Suprapubic skin (tissue), 4 donors: ENCODE measurements around the gene ZC3H4. TPM values are rescaled to one million over a fixed set of nuclear protein-coding genes. Genes with fewer than 3 reads are reported as not detected.

Experiments
- DNase-seq, 2 donors: peaks; one replicate each; pipeline ENCODE4 v3.0.0-alpha.2; 2019; ENCODE audit warnings: low spot score in 2 of 2
- H3K27ac ChIP-seq: fragments of 200-600 bp; sonication (generic); one replicate; pipeline ENCODE4 v1.5.1; 2019
- H3K27me3 ChIP-seq: fragments of 200-600 bp; sonication (generic); one replicate; pipeline ENCODE4 v1.5.1; 2019
- H3K36me3 ChIP-seq: fragments of 200-600 bp; sonication (generic); one replicate; pipeline ENCODE4 v1.5.1; 2019
- H3K4me1 ChIP-seq: fragments of 200-600 bp; sonication (generic); one replicate; pipeline ENCODE4 v1.5.1; 2019
- H3K4me3 ChIP-seq: fragments of 200-600 bp; sonication (generic); one replicate; pipeline ENCODE4 v1.5.1; 2019; ENCODE audit warnings: mild to moderate bottlenecking
- H3K9me3 ChIP-seq: fragments of 200-600 bp; sonication (generic); one replicate; pipeline ENCODE4 v1.5.1; 2019
- EP300 ChIP-seq: sonication (generic); formaldehyde crosslinking; IDR thresholded peaks from one replicate; pipeline ENCODE4 v1.6.1; 2017; ENCODE audit warnings: antibody characterized with exemption
- POLR2A ChIP-seq, 2 donors: fragments of 450-650 bp; IDR thresholded peaks; one replicate each; pipeline ENCODE4 v1.6.1; 2017; ENCODE audit warnings: antibody characterized with exemption in 2 of 2, mild to moderate bottlenecking in 2 of 2, moderate library complexity in 2 of 2
- POLR2AphosphoS5 ChIP-seq, 3 donors: sonication (generic); formaldehyde crosslinking; IDR thresholded peaks; one replicate each; pipeline ENCODE4 v1.6.1; 2017; ENCODE audit warnings: antibody characterized with exemption in 3 of 3
- WGBS: methylation state at CpG from one replicate; pipeline ENCODE4 v1.1.5; 2018; 5-methylcytosine and 5-hydroxymethylcytosine counted together
- total RNA-seq, 4 donors: library from RNA; depleted of rRNA; stranded (reverse); fragments of >200 nt; gene quantifications; one replicate each; pipeline ENCODE4 v1.1.0, GENCODE V29; 2016
- TF ChIP-seq, protein P1 (sequence below), 2 donors: fragments of 200-600 bp in 1 of 2; fragments of 450-650 bp in 1 of 2; sonication (generic) in 1 of 2; IDR thresholded peaks; one replicate each; pipeline ENCODE4 v1.5.1; 2016 to 2019; ENCODE audit warnings: antibody characterized with exemption in 2 of 2, mild to moderate bottlenecking in 1 of 2, moderate library complexity in 1 of 2

Gene ZC3H4
- total RNA-seq, 4 donors from 2014 or later = 24.2 to 42.8 (median 31.7) TPM

DNA sequence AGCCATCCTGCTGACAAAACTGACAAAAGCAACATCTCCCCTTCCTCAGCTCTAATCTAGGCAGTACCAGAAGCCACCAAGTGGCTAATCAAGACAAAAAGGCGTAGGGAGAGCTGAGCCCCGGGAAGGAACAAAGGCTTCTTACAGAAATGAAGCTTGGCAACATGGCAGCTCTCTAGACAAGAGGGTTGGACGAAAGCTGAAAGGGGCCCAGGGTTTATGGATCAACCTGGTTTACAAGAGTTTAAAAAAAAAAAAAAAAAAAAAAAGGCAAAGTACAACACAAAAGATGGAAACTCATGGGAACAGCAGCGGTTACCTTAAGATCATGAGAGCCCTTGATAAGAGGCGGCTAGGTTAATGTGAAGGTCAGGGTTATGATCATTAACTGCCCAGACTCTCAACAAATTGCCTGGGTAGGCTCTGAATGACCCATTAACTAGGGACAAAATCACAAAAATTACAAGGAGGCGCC lies 14.0 kb downstream of the ZC3H4 start:
- no peaks in the 10 kb centered on the region for H3K9me3 ChIP-seq
- no peak for DNase-seq
- H3K4me3 ChIP-seq = no peak overlapping the region
- no peaks in the 10 kb centered on the region for H3K27me3 ChIP-seq
- no peak overlapping the region for H3K27ac ChIP-seq
- WGBS = 94% methylated on average over 6 of the region's 6 CpGs
- no peak for TF ChIP-seq EP300
- TF ChIP-seq, protein P1, sequence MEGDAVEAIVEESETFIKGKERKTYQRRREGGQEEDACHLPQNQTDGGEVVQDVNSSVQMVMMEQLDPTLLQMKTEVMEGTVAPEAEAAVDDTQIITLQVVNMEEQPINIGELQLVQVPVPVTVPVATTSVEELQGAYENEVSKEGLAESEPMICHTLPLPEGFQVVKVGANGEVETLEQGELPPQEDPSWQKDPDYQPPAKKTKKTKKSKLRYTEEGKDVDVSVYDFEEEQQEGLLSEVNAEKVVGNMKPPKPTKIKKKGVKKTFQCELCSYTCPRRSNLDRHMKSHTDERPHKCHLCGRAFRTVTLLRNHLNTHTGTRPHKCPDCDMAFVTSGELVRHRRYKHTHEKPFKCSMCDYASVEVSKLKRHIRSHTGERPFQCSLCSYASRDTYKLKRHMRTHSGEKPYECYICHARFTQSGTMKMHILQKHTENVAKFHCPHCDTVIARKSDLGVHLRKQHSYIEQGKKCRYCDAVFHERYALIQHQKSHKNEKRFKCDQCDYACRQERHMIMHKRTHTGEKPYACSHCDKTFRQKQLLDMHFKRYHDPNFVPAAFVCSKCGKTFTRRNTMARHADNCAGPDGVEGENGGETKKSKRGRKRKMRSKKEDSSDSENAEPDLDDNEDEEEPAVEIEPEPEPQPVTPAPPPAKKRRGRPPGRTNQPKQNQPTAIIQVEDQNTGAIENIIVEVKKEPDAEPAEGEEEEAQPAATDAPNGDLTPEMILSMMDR (IDR thresholded peaks at IDR 0.05) = no peak
- TF ChIP-seq POLR2A (IDR thresholded peaks at IDR 0.05) = no peak
- no peak for TF ChIP-seq POLR2AphosphoS5 (IDR thresholded peaks at IDR 0.05)
- H3K4me1 ChIP-seq = peaks cover 55% of the 10 kb centered on the region
- H3K36me3 ChIP-seq = no peaks in the 10 kb centered on the region

GRCh38 chr19:47098608-47099007 lies 15.0 kb downstream of the ZC3H4 start:
- peaks cover 65% of the 10 kb centered on the region for H3K4me1 ChIP-seq
- DNase-seq = no peak
- WGBS = 89% methylated on average over 6 of the region's 6 CpGs
- TF ChIP-seq POLR2AphosphoS5 (IDR thresholded peaks at IDR 0.05) (no peak), POLR2A (IDR thresholded peaks at IDR 0.05) (no peak), EP300 (no peak)
- TF ChIP-seq, protein P1 (IDR thresholded peaks at IDR 0.05) = no peak
- no peaks in the 10 kb centered on the region for H3K9me3 ChIP-seq
- no peak overlapping the region for H3K4me3 ChIP-seq
- peaks cover 9% of the 10 kb centered on the region for H3K36me3 ChIP-seq
- H3K27ac ChIP-seq = peak overlapping the region; percentile 92
- H3K27me3 ChIP-seq = no peaks in the 10 kb centered on the region

- Histone ChIP-seq H3K27ac (peak overlapping the region; percentile 92), H3K27me3 (no peaks in the 10 kb centered on the region), H3K9me3 (no peaks in the 10 kb centered on the region), H3K4me3 (peak overlapping the region; percentile 12), H3K36me3 (peaks cover 14% of the 10 kb centered on the region), H3K4me1 (peaks cover 60% of the 10 kb centered on the region)
- TF ChIP-seq POLR2A (IDR thresholded peaks at IDR 0.05) (no peak), EP300 (no peak), POLR2AphosphoS5 (IDR thresholded peaks at IDR 0.05) (no peak)
- TF ChIP-seq, protein P1 (IDR thresholded peaks at IDR 0.05) = no peak
- WGBS = 51% methylated on average over 25 of the region's 31 CpGs
- DNase-seq = peak; percentile 72 to 83
These were observed 16.0 kb downstream of the ZC3H4 start for GRCh38 chr19:47097396-47098201.

DNA sequence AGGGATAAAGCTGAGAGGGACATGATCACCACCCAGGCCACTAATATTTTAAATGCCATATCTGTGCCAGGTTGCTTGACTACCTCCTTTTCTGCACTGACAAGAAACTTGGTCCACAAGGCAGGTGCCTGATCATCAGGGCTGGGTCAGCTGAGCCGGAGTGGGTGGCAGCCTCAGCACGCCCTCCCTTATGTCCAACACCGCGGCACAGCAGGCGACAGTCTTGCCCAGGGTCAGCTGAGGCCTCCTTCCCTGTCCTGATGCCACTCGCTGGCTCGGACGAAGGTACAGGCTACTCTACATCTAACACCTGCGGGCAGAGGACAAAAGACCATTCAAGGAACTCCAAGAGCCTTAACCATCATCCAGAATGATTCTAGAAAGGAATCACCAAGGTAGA lies 16.9 kb downstream of the ZC3H4 start:
- Histone ChIP-seq H3K4me3 (no peak overlapping the region), H3K36me3 (peaks cover 23% of the 10 kb centered on the region), H3K9me3 (no peaks in the 10 kb centered on the region), H3K27ac (peak overlapping the region; percentile 92), H3K4me1 (peaks cover 56% of the 10 kb centered on the region), H3K27me3 (no peaks in the 10 kb centered on the region)
- TF ChIP-seq POLR2A (IDR thresholded peaks at IDR 0.05) = no peak
- TF ChIP-seq POLR2AphosphoS5 (IDR thresholded peaks at IDR 0.05) = no peak
- no peak for TF ChIP-seq EP300
- TF ChIP-seq, protein P1 (IDR thresholded peaks at IDR 0.05) = no peak
- 70% methylated on average over 9 of the region's 9 CpGs for WGBS
- no peak for DNase-seq

DNA sequence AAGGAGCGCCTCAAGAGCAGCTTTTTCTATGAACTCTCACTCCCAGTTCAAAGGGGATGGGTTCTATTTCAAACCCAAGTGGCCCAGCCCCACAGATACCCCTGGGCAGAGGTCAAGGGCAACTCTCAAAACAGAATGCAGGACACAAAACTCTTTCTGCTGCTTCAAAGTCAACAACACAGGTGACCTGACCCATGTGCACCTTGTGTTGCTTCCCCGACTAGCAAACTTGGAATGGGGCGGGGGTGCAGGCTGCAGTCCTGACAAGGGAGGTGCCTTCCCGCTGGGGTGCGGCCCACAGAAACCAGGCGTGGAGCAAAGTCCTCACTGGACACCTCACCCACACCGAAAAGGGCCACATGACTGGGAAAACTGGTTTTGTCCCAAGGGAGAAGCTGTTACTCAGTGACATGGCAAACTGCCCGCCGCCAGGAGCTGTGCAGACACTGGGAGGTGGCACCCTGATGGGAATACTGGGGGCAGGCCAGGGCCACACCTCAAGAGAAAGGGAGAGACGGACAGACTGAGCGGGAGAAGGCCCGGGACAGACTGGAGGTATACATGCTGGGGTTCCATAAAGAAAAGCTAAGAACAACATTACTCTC lies 17.4 kb downstream of the ZC3H4 start:
- Histone ChIP-seq H3K4me1 (peaks cover 56% of the 10 kb centered on the region), H3K27me3 (no peaks in the 10 kb centered on the region), H3K4me3 (no peak overlapping the region), H3K9me3 (no peaks in the 10 kb centered on the region), H3K27ac (peak overlapping the region; percentile 92), H3K36me3 (peaks cover 27% of the 10 kb centered on the region)
- TF ChIP-seq EP300 (no peak), POLR2AphosphoS5 (IDR thresholded peaks at IDR 0.05) (peak in 1 of 3 donors; percentile 24), POLR2A (IDR thresholded peaks at IDR 0.05) (no peak)
- TF ChIP-seq, protein P1 (IDR thresholded peaks at IDR 0.05) = no peak
- WGBS = 55% methylated on average over 12 of the region's 12 CpGs
- peak; percentile 85 to 90 for DNase-seq
